Smooth muscle cell (in vitro differentiated cells): ENCODE data around the gene NBPF1. TPM values are rescaled to one million over a fixed set of nuclear protein-coding genes. Genes with fewer than 3 reads are reported as not detected.
"Not testable (repeated sequence)": the region's sequence is repeated elsewhere in the genome, so short reads cannot be mapped to it uniquely, and the experiment has no call there.

Experiments
- DNase-seq: peaks from one replicate; lab custom pipeline; 2025; ENCODE audit not compliant: unreplicated experiment; lab: John Stamatoyannopoulos, UW
- H2AFZ ChIP-seq: fragments of 200-600 bp; sonication (generic); 2 replicates; pipeline ENCODE4 v1.6.0; 2016; ENCODE audit warnings: antibody characterized with exemption, low read depth, mild to moderate bottlenecking
- H3F3A ChIP-seq: fragments of 200-600 bp; sonication (generic); 2 replicates; pipeline ENCODE4 v1.6.0; 2017; ENCODE audit warnings: antibody characterized with exemption, low read depth
- H3K27ac ChIP-seq: fragments of 200-600 bp; sonication (generic); 2 replicates; pipeline ENCODE4 v1.5.1; 2016; ENCODE audit warnings: low read depth, mild to moderate bottlenecking
- H3K27me3 ChIP-seq: fragments of 200-600 bp; sonication (generic); 2 replicates; pipeline ENCODE4 v1.6.1; 2016; ENCODE audit warnings: low read depth, mild to moderate bottlenecking
- H3K36me3 ChIP-seq: fragments of 200-600 bp; sonication (generic); 2 replicates; pipeline ENCODE4 v1.5.1; 2016; ENCODE audit warnings: low read depth
- H3K4me1 ChIP-seq: fragments of 200-600 bp; sonication (generic); 2 replicates; pipeline ENCODE4 v1.5.1; 2016; ENCODE audit warnings: low read depth
- H3K4me2 ChIP-seq: fragments of 200-600 bp; sonication (generic); 2 replicates; pipeline ENCODE4 v1.6.0; 2016; ENCODE audit warnings: mild to moderate bottlenecking
- H3K4me3 ChIP-seq: fragments of 200-600 bp; sonication (generic); 2 replicates; pipeline ENCODE4 v1.5.1; 2016; ENCODE audit warnings: mild to moderate bottlenecking
- H3K79me2 ChIP-seq: fragments of 200-600 bp; sonication (generic); 2 replicates; pipeline ENCODE4 v1.6.0; 2016; ENCODE audit warnings: low read depth, mild to moderate bottlenecking
- H3K9ac ChIP-seq: fragments of 200-600 bp; sonication (generic); 2 replicates; pipeline ENCODE4 v1.6.0; 2016; ENCODE audit warnings: low read depth
- H3K9me3 ChIP-seq: fragments of 200-600 bp; sonication (generic); replicated peaks from 2 replicates; pipeline ENCODE4 v1.5.1; 2016; ENCODE audit warnings: low read depth
- H4K20me1 ChIP-seq: fragments of 200-600 bp; sonication (generic); 2 replicates; pipeline ENCODE4 v1.6.0; 2016; ENCODE audit warnings: low read depth
- WGBS: methylation state at CpG from one replicate; pipeline ENCODE4 v1.1.7; 2016; ENCODE audit warnings: low lambda C conversion rate; 5-methylcytosine and 5-hydroxymethylcytosine counted together
- polyA plus RNA-seq: library from polyadenylated mRNA; unstranded; fragments of >200 nt; fragmentation: Nextera tagmentation; extraction: Ambion mirVana; gene quantifications from 2 replicates; pipeline ENCODE4 v1.2.1, GENCODE V29; 2016
- total RNA-seq: library from RNA; depleted of rRNA; stranded (reverse); fragments of >200 nt; gene quantifications from 2 replicates; pipeline ENCODE4 v1.2.3, GENCODE V29; 2014

NBPF1 gene
- total and polyA plus RNA-seq, 2 experiments from 2014 or later, result 18.1 to 28.7 TPM

GRCh38 chr1:16648756-16649155 lies 35.4 kb upstream of the NBPF1 start:
- not testable (repeated sequence) for H3K9me3 ChIP-seq, H3K27me3 ChIP-seq, H3K9ac ChIP-seq, H3K4me1 ChIP-seq, H3K4me3 ChIP-seq, H3K36me3 ChIP-seq, DNase-seq, H2AFZ ChIP-seq, H4K20me1 ChIP-seq, H3F3A ChIP-seq, H3K27ac ChIP-seq, H3K79me2 ChIP-seq, H3K4me2 ChIP-seq
- WGBS, result no CpG with 5 or more reads among the region's 8 CpGs

- H3K36me3 ChIP-seq, H3F3A ChIP-seq, H3K27me3 ChIP-seq, H3K27ac ChIP-seq, H4K20me1 ChIP-seq, H3K9ac ChIP-seq, H3K4me2 ChIP-seq, H2AFZ ChIP-seq, H3K9me3 ChIP-seq, DNase-seq, H3K4me3 ChIP-seq: not testable (repeated sequence)
- whole genome bisulfite sequencing, result 27% methylated on average over 23 of the region's 32 CpGs
- peaks cover 11% of the 10 kb centered on the region for H3K79me2 ChIP-seq
- H3K4me1 ChIP-seq, result peaks cover 11% of the 10 kb centered on the region
Measured at GRCh38 chr1:16648250-16648649, 34.9 kb upstream of the NBPF1 start.

- H3K9me3 ChIP-seq, H3K27me3 ChIP-seq, H3F3A ChIP-seq, DNase-seq, H3K27ac ChIP-seq, H4K20me1 ChIP-seq, H3K36me3 ChIP-seq, H3K9ac ChIP-seq: not testable (repeated sequence)
- peaks cover 19% of the 10 kb centered on the region for H3K79me2 ChIP-seq
- peak overlapping the region; percentile 69 for H3K4me2 ChIP-seq
- 9% methylated on average over 58 of the region's 84 CpGs for WGBS
- peak overlapping the region; percentile 38 for H3K4me3 ChIP-seq
- H2AFZ ChIP-seq, result peak overlapping the region; percentile 73
- H3K4me1 ChIP-seq, result peaks cover 16% of the 10 kb centered on the region
Measured at GRCh38 chr1:16647179-16648176, 34.1 kb upstream of the NBPF1 start.

GRCh38 chr1:16646716-16647115 lies 33.4 kb upstream of the NBPF1 start:
- not testable (repeated sequence) for H2AFZ ChIP-seq, H3F3A ChIP-seq, H4K20me1 ChIP-seq, H3K36me3 ChIP-seq, H3K27ac ChIP-seq, H3K4me3 ChIP-seq, H3K9ac ChIP-seq, H3K27me3 ChIP-seq, H3K9me3 ChIP-seq, DNase-seq, H3K4me2 ChIP-seq
- Histone ChIP-seq H3K79me2 (peaks cover 25% of the 10 kb centered on the region), H3K4me1 (peaks cover 16% of the 10 kb centered on the region)
- 83% methylated on average over 17 of the region's 17 CpGs for WGBS

- not testable (repeated sequence) for H3K9me3 ChIP-seq, H3K36me3 ChIP-seq, H3K4me2 ChIP-seq, DNase-seq, H3F3A ChIP-seq, H3K27ac ChIP-seq, H4K20me1 ChIP-seq, H2AFZ ChIP-seq, H3K27me3 ChIP-seq, H3K4me3 ChIP-seq, H3K9ac ChIP-seq
- Histone ChIP-seq H3K79me2 (peaks cover 31% of the 10 kb centered on the region), H3K4me1 (peaks cover 16% of the 10 kb centered on the region)
- 93% methylated on average over 15 of the region's 15 CpGs for WGBS
Measured at GRCh38 chr1:16646061-16646664, 32.8 kb upstream of the NBPF1 start.

GRCh38 chr1:16645271-16646060 lies 32.1 kb upstream of the NBPF1 start:
- H3K4me3 ChIP-seq, result peak overlapping the region; percentile 79
- peaks cover 16% of the 10 kb centered on the region for H3K4me1 ChIP-seq
- H3K27ac ChIP-seq, result peak overlapping the region; percentile 12
- DNase-seq, H3K36me3 ChIP-seq, H3F3A ChIP-seq, H3K27me3 ChIP-seq, H4K20me1 ChIP-seq, H3K9ac ChIP-seq, H3K9me3 ChIP-seq: not testable (repeated sequence)
- peak overlapping the region; percentile 82 for H2AFZ ChIP-seq
- H3K79me2 ChIP-seq, result peaks cover 35% of the 10 kb centered on the region
- 95% methylated on average over 7 of the region's 7 CpGs for WGBS
- peak overlapping the region; percentile 86 for H3K4me2 ChIP-seq
